Right atrium auricular region (tissue), 2 donors: ENCODE data around the gene TMEM106B. TPM values are rescaled to one million over a fixed set of nuclear protein-coding genes. Genes with fewer than 3 reads are reported as not detected.
"Not testable (repeated sequence)": the region's sequence is repeated elsewhere in the genome, so short reads cannot be mapped to it uniquely, and the experiment has no call there.

Experiments used
- DNase-seq: peaks from one replicate; pipeline ENCODE4 v3.0.0-alpha.2; 2019; ENCODE audit warnings: low spot score
- H3K27ac ChIP-seq, 2 donors: fragments of 200-600 bp; sonication (generic); 1 replicate in 1 of 2; 2 replicates in 1 of 2; pipeline ENCODE4 v1.5.1; 2016 to 2019
- H3K27me3 ChIP-seq, 2 donors: fragments of 200-600 bp; sonication (generic); one replicate each; pipeline versions ENCODE4 v1.5.1 to v1.6.0; 2017 to 2019
- H3K36me3 ChIP-seq: fragments of 200-600 bp; sonication (generic); one replicate; pipeline ENCODE4 v1.5.1; 2016
- H3K4me1 ChIP-seq, 2 donors: fragments of 200-600 bp; sonication (generic); one replicate each; pipeline versions ENCODE4 v1.5.1 to v1.6.0; 2017 to 2019
- H3K4me3 ChIP-seq, 2 donors: fragments of 200-600 bp; sonication (generic); 1 replicate in 1 of 2; 2 replicates in 1 of 2; pipeline ENCODE4 v1.5.1; 2017 to 2019; ENCODE audit warnings: mild to moderate bottlenecking in 1 of 2, moderate library complexity in 1 of 2
- H3K9me3 ChIP-seq, 2 donors: fragments of 200-600 bp; sonication (generic); one replicate each; pipeline ENCODE4 v1.5.1; 2019
- total RNA-seq, 2 donors: library from RNA; depleted of rRNA; stranded (reverse); fragments of >200 nt; gene quantifications; one replicate each; pipeline ENCODE4 v1.1.0, GENCODE V29; 2016
- TF ChIP-seq, protein P1 (sequence below), 2 donors: fragments of 200-600 bp; sonication (generic); IDR thresholded peaks; one replicate each; pipeline ENCODE4 v1.5.1; 2019; ENCODE audit warnings: antibody characterized with exemption in 2 of 2

TMEM106B gene
- total RNA-seq, 2 donors from 2014 or later, result 51.6 to 76.6 TPM

GRCh38 chr7:12222889-12223579, 11.9 kb downstream of the TMEM106B start:
- H3K4me1 ChIP-seq, result no peaks in the 10 kb centered on the region
- H3K36me3 ChIP-seq, result peaks cover 37% of the 10 kb centered on the region
- DNase-seq, result no peak
- H3K9me3 ChIP-seq, result no peaks in the 10 kb centered on the region
- no peaks in the 10 kb centered on the region for H3K27me3 ChIP-seq
- H3K4me3 ChIP-seq, result no peak overlapping the region
- H3K27ac ChIP-seq, result no peak overlapping the region
- TF ChIP-seq, protein P1, sequence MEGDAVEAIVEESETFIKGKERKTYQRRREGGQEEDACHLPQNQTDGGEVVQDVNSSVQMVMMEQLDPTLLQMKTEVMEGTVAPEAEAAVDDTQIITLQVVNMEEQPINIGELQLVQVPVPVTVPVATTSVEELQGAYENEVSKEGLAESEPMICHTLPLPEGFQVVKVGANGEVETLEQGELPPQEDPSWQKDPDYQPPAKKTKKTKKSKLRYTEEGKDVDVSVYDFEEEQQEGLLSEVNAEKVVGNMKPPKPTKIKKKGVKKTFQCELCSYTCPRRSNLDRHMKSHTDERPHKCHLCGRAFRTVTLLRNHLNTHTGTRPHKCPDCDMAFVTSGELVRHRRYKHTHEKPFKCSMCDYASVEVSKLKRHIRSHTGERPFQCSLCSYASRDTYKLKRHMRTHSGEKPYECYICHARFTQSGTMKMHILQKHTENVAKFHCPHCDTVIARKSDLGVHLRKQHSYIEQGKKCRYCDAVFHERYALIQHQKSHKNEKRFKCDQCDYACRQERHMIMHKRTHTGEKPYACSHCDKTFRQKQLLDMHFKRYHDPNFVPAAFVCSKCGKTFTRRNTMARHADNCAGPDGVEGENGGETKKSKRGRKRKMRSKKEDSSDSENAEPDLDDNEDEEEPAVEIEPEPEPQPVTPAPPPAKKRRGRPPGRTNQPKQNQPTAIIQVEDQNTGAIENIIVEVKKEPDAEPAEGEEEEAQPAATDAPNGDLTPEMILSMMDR (IDR thresholded peaks at IDR 0.05), result no peak

GRCh38 chr7:12225017-12225416, 13.9 kb downstream of the TMEM106B start:
- H3K36me3 ChIP-seq, result peaks cover 26% of the 10 kb centered on the region
- H3K4me3 ChIP-seq, H3K4me1 ChIP-seq, DNase-seq, H3K9me3 ChIP-seq, H3K27ac ChIP-seq, H3K27me3 ChIP-seq: not testable (repeated sequence)

DNA sequence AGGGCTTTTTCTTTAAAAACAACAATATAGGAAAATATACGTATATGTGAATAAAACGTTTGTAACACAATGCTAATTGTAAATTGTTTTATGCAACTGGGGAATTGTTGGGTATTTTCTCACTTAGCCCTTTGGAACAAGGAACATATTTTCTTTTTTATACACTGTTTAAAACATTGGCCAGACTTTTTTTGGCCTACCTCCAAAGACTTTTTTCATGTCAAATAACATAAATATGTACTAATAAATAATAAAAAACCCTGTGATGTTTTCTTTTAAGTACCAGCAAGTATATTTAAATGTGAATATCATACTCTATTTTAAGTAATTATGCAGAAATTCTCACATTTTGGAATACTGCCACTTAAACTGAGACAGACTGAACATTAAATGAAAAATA, 15.7 kb downstream of the TMEM106B start:
- no peaks in the 10 kb centered on the region for H3K9me3 ChIP-seq
- H3K4me3 ChIP-seq, result no peak overlapping the region
- peaks cover 20% of the 10 kb centered on the region for H3K36me3 ChIP-seq
- no peaks in the 10 kb centered on the region for H3K27me3 ChIP-seq
- H3K27ac ChIP-seq, result no peak overlapping the region
- DNase-seq, result no peak
- H3K4me1 ChIP-seq, result no peaks in the 10 kb centered on the region
- TF ChIP-seq, protein P1 (IDR thresholded peaks at IDR 0.05), result no peak

DNA sequence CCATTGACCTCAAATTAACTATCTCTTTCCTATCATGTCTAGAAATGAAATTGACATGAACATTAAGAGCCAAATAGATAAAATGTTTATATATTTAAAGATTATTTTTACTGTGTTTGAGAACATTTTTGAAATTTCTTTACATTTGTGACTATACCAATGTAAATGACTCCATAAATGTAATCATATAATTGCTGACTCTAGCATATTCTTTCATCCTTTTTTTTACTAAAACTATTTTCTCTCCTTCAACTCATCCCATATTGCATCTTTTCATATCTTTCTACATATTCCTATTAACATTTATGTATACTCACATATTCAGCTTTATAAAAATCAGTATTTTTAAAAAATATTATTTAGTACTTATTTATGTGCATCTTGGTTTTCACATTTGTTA, 16.9 kb downstream of the TMEM106B start:
- H3K4me3 ChIP-seq, result no peak overlapping the region
- TF ChIP-seq, protein P1 (IDR thresholded peaks at IDR 0.05), result no peak
- no peaks in the 10 kb centered on the region for H3K4me1 ChIP-seq
- H3K27me3 ChIP-seq, result no peaks in the 10 kb centered on the region
- H3K36me3 ChIP-seq, result peaks cover 19% of the 10 kb centered on the region
- H3K27ac ChIP-seq, result no peak overlapping the region
- H3K9me3 ChIP-seq, result no peaks in the 10 kb centered on the region
- no peak for DNase-seq

GRCh38 chr7:12229046-12229445, 18.0 kb downstream of the TMEM106B start:
- peaks cover 16% of the 10 kb centered on the region for H3K36me3 ChIP-seq

GRCh38 chr7:12231097-12231496, 20.0 kb downstream of the TMEM106B start:
- TF ChIP-seq, protein P1 (IDR thresholded peaks at IDR 0.05), result no peak
- Histone ChIP-seq H3K27me3 (no peaks in the 10 kb centered on the region), H3K4me3 (no peak overlapping the region), H3K4me1 (no peaks in the 10 kb centered on the region), H3K36me3 (peaks cover 8% of the 10 kb centered on the region), H3K9me3 (no peaks in the 10 kb centered on the region), H3K27ac (peak overlapping the region in 1 of 2 donors; percentile 42)
- DNase-seq, result no peak

More at GRCh38 chr7:12229046-12229445, 18.0 kb downstream of the TMEM106B start:
- DNase-seq, result no peak
- TF ChIP-seq, protein P1 (IDR thresholded peaks at IDR 0.05), result no peak
- H3K9me3 ChIP-seq, result no peaks in the 10 kb centered on the region
- no peaks in the 10 kb centered on the region for H3K27me3 ChIP-seq
- no peaks in the 10 kb centered on the region for H3K4me1 ChIP-seq
- no peak overlapping the region for H3K27ac ChIP-seq
- no peak overlapping the region for H3K4me3 ChIP-seq
